SK-N-SH (cell line): ENCODE data around the gene MYO10.

Experiments used
- CHD2 ChIP-seq: fragments of 150-350 bp; IDR thresholded peaks from 2 replicates; pipeline ENCODE4 v1.6.1; 2018; ENCODE audit warnings: low read length; ENCODE audit not compliant: partially characterized antibody
- IRF3 ChIP-seq: fragments of 150-350 bp; IDR thresholded peaks from 2 replicates; pipeline ENCODE4 v1.6.1; 2016; ENCODE audit warnings: mild to moderate bottlenecking, low read depth, low read length
- JUND ChIP-seq: IDR thresholded peaks from 2 replicates; pipeline ENCODE4 v1.4.0; 2012
- RAD21 ChIP-seq: IDR thresholded peaks from 2 replicates; pipeline ENCODE4 v1.6.1; 2012; ENCODE audit warnings: mild to moderate bottlenecking, low read length
- RFX5 ChIP-seq: IDR thresholded peaks from 2 replicates; pipeline ENCODE4 v1.6.1; 2012; ENCODE audit warnings: mild to moderate bottlenecking, improper control_type of control experiment, low read length
- RXRA ChIP-seq: IDR thresholded peaks from 2 replicates; pipeline ENCODE4 v1.4.0; 2012; ENCODE audit warnings: low read depth, mild to moderate bottlenecking, borderline replicate concordance
- SIN3A ChIP-seq: IDR thresholded peaks from 2 replicates; pipeline ENCODE4 v1.6.1; 2012; ENCODE audit warnings: low read depth, mild to moderate bottlenecking, low read length, moderate library complexity, borderline replicate concordance
- TF ChIP-seq, protein P1 (sequence below): fragments of 200-600 bp; sonication (generic); IDR thresholded peaks from 2 replicates; pipeline ENCODE4 v1.6.1; 2017; ENCODE audit warnings: antibody characterized with exemption, mild to moderate bottlenecking, moderate library complexity
- TF ChIP-seq, protein P2 (sequence below): IDR thresholded peaks from 2 replicates; pipeline ENCODE4 v1.4.0; 2012; ENCODE audit warnings: low read depth

GRCh38 chr5:16970826-16971225 is 34.7 kb upstream of the MYO10 start:
- TF ChIP-seq, protein P1, sequence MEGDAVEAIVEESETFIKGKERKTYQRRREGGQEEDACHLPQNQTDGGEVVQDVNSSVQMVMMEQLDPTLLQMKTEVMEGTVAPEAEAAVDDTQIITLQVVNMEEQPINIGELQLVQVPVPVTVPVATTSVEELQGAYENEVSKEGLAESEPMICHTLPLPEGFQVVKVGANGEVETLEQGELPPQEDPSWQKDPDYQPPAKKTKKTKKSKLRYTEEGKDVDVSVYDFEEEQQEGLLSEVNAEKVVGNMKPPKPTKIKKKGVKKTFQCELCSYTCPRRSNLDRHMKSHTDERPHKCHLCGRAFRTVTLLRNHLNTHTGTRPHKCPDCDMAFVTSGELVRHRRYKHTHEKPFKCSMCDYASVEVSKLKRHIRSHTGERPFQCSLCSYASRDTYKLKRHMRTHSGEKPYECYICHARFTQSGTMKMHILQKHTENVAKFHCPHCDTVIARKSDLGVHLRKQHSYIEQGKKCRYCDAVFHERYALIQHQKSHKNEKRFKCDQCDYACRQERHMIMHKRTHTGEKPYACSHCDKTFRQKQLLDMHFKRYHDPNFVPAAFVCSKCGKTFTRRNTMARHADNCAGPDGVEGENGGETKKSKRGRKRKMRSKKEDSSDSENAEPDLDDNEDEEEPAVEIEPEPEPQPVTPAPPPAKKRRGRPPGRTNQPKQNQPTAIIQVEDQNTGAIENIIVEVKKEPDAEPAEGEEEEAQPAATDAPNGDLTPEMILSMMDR: no peak
- TF ChIP-seq, protein P2, sequence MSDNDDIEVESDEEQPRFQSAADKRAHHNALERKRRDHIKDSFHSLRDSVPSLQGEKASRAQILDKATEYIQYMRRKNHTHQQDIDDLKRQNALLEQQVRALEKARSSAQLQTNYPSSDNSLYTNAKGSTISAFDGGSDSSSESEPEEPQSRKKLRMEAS: no peak
- no peak for TF ChIP-seq JUND
- no peak for TF ChIP-seq IRF3
- TF ChIP-seq SIN3A: no peak
- no peak for TF ChIP-seq RFX5
- TF ChIP-seq CHD2: no peak
- TF ChIP-seq RXRA: no peak
- no peak for TF ChIP-seq RAD21
